Mesendoderm (in vitro differentiated cells): ENCODE results near the gene OPN3.

Experiments used
- DNase-seq: peaks from one replicate; pipeline ENCODE4 v3.0.0; 2013
- H2AK5ac ChIP-seq: 2 replicates; pipeline ENCODE4 v1.6.1; 2013; ENCODE audit warnings: low read length, inconsistent platforms
- H2BK120ac ChIP-seq: 2 replicates; pipeline ENCODE4 v1.6.1; 2013; ENCODE audit warnings: low read depth, mild to moderate bottlenecking, low read length, moderate library complexity, mixed read lengths
- H2BK15ac ChIP-seq: replicated peaks from 2 replicates; pipeline ENCODE4 v1.6.1; 2013; ENCODE audit warnings: low read depth, mild to moderate bottlenecking, moderate library complexity
- H2BK5ac ChIP-seq: 2 replicates; pipeline ENCODE4 v1.6.1; 2013; ENCODE audit warnings: low read length, inconsistent platforms
- H3K18ac ChIP-seq: 2 replicates; pipeline ENCODE4 v1.6.1; 2013; ENCODE audit warnings: mild to moderate bottlenecking, low read length, mixed read lengths
- H3K23ac ChIP-seq: one replicate; pipeline ENCODE4 v1.6.1; 2013; ENCODE audit warnings: low read length
- H3K27ac ChIP-seq: 2 replicates; pipeline ENCODE4 v1.5.1; 2013; ENCODE audit warnings: low read depth, mild to moderate bottlenecking, inconsistent platforms, low read length, moderate library complexity
- H3K27me3 ChIP-seq: 2 replicates; pipeline ENCODE4 v1.6.1; 2013; ENCODE audit warnings: low read length, control low read depth, mild to moderate bottlenecking, inconsistent platforms; ENCODE audit not compliant: insufficient read depth, poor library complexity
- H3K36me3 ChIP-seq: 2 replicates; pipeline ENCODE4 v1.6.1; 2013; ENCODE audit warnings: low read length, inconsistent platforms; ENCODE audit not compliant: control insufficient read depth, insufficient read depth
- H3K4ac ChIP-seq: one replicate; pipeline ENCODE4 v1.6.1; 2013; ENCODE audit warnings: low read depth, mild to moderate bottlenecking, low read length, moderate library complexity
- H3K4me1 ChIP-seq: 2 replicates; pipeline ENCODE4 v1.6.1; 2013; ENCODE audit warnings: low read depth, low read length, inconsistent platforms; ENCODE audit not compliant: control insufficient read depth
- H3K4me2 ChIP-seq: 2 replicates; pipeline ENCODE4 v1.6.1; 2013; ENCODE audit warnings: low read length
- H3K4me3 ChIP-seq: 2 replicates; pipeline ENCODE4 v1.5.1; 2013; ENCODE audit warnings: mild to moderate bottlenecking, low read length
- H3K56ac ChIP-seq: one replicate; pipeline ENCODE4 v1.6.1; 2013; ENCODE audit warnings: low read length
- H3K79me1 ChIP-seq: 2 replicates; pipeline ENCODE4 v1.6.1; 2013; ENCODE audit warnings: low read length, inconsistent platforms
- H3K79me2 ChIP-seq: 2 replicates; pipeline ENCODE4 v1.6.1; 2013; ENCODE audit warnings: mild to moderate bottlenecking, low read length; ENCODE audit not compliant: control insufficient read depth, insufficient read depth
- H3K9ac ChIP-seq: 2 replicates; pipeline ENCODE4 v1.6.1; 2013; ENCODE audit warnings: low read length, inconsistent platforms
- H4K5ac ChIP-seq: one replicate; pipeline ENCODE4 v1.6.1; 2013; ENCODE audit warnings: low read length
- H4K8ac ChIP-seq: one replicate; pipeline ENCODE4 v1.6.1; 2013; ENCODE audit warnings: low read depth, mild to moderate bottlenecking, control low read depth, low read length, moderate library complexity
- WGBS: extraction: QIAGEN DNeasy Blood & Tissue Kit; methylation state at CpG from one replicate; pipeline ENCODE4 v1.1.7; 2013; ENCODE audit warnings: low lambda C conversion rate, missing lambda C conversion rate; ENCODE audit not compliant: insufficient coverage; ENCODE audit errors: extremely low coverage; 5-methylcytosine and 5-hydroxymethylcytosine counted together

OPN3 gene

DNA sequence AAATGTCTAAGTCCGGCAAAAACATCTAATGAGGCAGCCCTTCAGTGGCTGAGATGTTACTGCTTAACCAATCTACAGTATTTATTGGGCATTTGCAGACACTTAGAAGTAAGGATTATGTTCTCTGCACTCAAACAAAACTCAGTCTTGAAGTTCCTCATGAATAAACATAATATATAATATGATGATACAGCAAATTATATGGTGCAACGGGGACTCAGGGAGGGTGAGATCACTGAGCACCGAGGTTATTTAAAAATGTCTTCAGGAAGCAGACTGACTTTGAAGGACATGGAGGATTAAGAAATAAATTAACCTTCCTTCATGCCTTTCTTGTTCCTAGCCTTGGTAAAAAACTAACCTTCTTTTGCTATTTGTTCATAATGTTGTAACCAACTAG is 39.8 kb upstream of the OPN3 start:
- no peak overlapping the region for H3K27ac ChIP-seq
- no CpG with 5 or more reads among the region's 3 CpGs for WGBS

DNA sequence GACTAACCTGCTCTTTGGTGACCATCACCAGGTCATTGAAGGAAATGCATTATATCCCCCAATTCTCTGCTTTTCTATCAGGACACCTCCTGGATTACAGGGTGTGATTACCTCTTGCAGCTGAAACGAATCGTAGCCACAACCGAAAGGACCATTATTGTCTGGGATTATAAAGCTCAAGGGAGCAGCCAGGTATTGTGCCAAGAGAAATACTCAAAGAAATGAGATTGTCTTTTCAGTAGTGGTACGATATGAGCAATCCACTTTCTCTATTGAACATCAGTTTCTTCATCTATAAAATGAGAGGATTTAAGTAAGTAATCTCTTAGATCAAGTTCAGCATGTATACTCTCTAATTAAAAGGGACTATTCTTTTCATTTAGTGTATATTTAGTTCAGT is 39.2 kb upstream of the OPN3 start:
- DNase-seq = no peak
- Histone ChIP-seq H3K79me1 (no peaks in the 10 kb centered on the region), H3K4me3 (no peak overlapping the region), H3K23ac (no peak overlapping the region), H3K4ac (no peak overlapping the region), H3K9ac (no peak overlapping the region), H4K8ac (no peak overlapping the region), H3K36me3 (no peaks in the 10 kb centered on the region), H3K4me1 (no peaks in the 10 kb centered on the region), H3K4me2 (no peak overlapping the region), H4K5ac (no peak overlapping the region), H2AK5ac (no peak overlapping the region), H3K18ac (no peak overlapping the region), H3K27me3 (no peaks in the 10 kb centered on the region), H3K27ac (no peak overlapping the region), H3K56ac (no peak overlapping the region), H3K79me2 (no peaks in the 10 kb centered on the region), H2BK120ac (no peak overlapping the region), H2BK5ac (no peak overlapping the region), H2BK15ac (no peak overlapping the region)
- no CpG with 5 or more reads among the region's 4 CpGs for WGBS

More for the DNA sequence above, 39.8 kb upstream of the OPN3 start:
- Histone ChIP-seq H3K27me3 (no peaks in the 10 kb centered on the region), H3K9ac (no peak overlapping the region), H2BK5ac (no peak overlapping the region), H3K79me2 (no peaks in the 10 kb centered on the region), H3K18ac (no peak overlapping the region), H4K5ac (no peak overlapping the region), H3K4ac (no peak overlapping the region), H3K4me3 (no peak overlapping the region), H3K36me3 (no peaks in the 10 kb centered on the region), H3K23ac (no peak overlapping the region), H2BK15ac (no peak overlapping the region), H2BK120ac (no peak overlapping the region), H3K56ac (no peak overlapping the region), H3K4me2 (no peak overlapping the region), H2AK5ac (no peak overlapping the region), H3K79me1 (no peaks in the 10 kb centered on the region), H3K4me1 (no peaks in the 10 kb centered on the region), H4K8ac (no peak overlapping the region)
- no peak for DNase-seq

DNA sequence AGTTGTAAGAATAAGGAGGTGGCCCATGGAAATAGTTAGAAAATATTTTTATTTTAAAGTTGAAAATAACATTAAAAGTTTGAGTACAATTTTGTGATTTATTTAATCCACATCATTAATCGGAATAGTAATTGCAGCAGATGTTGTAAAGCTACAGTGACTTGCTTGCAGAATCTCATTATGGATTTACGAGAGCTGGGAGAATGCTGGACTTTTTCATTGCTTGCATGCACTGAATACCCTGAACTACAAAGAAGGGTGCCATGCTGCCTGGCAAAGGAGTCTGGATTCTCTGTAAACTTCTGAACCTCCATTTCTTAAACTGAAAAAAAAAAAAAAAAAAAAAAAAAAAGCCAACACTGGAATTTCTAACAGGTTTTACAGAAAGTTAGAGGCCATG is 38.4 kb upstream of the OPN3 start:
- DNase-seq = no peak
- no peak overlapping the region for H3K4ac ChIP-seq
- no peak overlapping the region for H3K23ac ChIP-seq
- no peaks in the 10 kb centered on the region for H3K79me1 ChIP-seq
- no peak overlapping the region for H2BK120ac ChIP-seq
- H4K5ac ChIP-seq = no peak overlapping the region
- H3K4me1 ChIP-seq = no peaks in the 10 kb centered on the region
- no peak overlapping the region for H4K8ac ChIP-seq
- H3K18ac ChIP-seq = no peak overlapping the region
- no peak overlapping the region for H3K4me3 ChIP-seq
- H3K56ac ChIP-seq = no peak overlapping the region
- H3K9ac ChIP-seq = no peak overlapping the region
- no peaks in the 10 kb centered on the region for H3K79me2 ChIP-seq
- H2BK15ac ChIP-seq = no peak overlapping the region
- H3K4me2 ChIP-seq = no peak overlapping the region
- H3K27me3 ChIP-seq = no peaks in the 10 kb centered on the region
- no peaks in the 10 kb centered on the region for H3K36me3 ChIP-seq
- WGBS = 100% methylated on average over 1 of the region's 2 CpGs
- no peak overlapping the region for H3K27ac ChIP-seq
- no peak overlapping the region for H2BK5ac ChIP-seq
- H2AK5ac ChIP-seq = no peak overlapping the region

DNA sequence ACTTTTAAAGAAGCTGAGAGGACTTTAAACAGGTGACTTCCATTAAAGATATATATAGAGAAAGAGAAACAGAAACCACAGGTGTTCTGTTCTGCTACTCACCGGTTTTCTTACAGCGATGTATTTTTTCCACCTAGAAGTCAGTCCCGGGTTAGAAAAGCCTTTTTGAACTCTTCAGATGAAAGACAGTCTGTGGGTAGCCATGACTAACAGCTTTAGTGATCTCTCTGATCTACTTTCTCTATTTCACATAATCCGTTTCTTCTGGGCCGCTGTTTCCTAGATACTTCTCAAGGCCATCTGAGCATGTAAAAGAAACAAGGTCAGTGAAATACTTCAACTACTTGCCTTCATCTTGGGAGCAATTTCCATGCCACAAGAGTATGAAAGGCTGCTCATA is 37.0 kb upstream of the OPN3 start:
- Histone ChIP-seq H4K8ac (no peak overlapping the region), H3K23ac (no peak overlapping the region), H4K5ac (no peak overlapping the region), H2AK5ac (no peak overlapping the region), H2BK5ac (no peak overlapping the region), H3K56ac (no peak overlapping the region), H3K18ac (no peak overlapping the region), H3K4me3 (no peak overlapping the region), H3K27me3 (no peaks in the 10 kb centered on the region), H3K4me1 (no peaks in the 10 kb centered on the region), H3K9ac (no peak overlapping the region), H3K4me2 (no peak overlapping the region), H3K4ac (no peak overlapping the region), H3K36me3 (no peaks in the 10 kb centered on the region), H3K79me2 (no peaks in the 10 kb centered on the region), H2BK15ac (no peak overlapping the region), H3K79me1 (no peaks in the 10 kb centered on the region), H3K27ac (no peak overlapping the region), H2BK120ac (no peak overlapping the region)
- no peak for DNase-seq
- WGBS = no CpG with 5 or more reads among the region's 5 CpGs

DNA sequence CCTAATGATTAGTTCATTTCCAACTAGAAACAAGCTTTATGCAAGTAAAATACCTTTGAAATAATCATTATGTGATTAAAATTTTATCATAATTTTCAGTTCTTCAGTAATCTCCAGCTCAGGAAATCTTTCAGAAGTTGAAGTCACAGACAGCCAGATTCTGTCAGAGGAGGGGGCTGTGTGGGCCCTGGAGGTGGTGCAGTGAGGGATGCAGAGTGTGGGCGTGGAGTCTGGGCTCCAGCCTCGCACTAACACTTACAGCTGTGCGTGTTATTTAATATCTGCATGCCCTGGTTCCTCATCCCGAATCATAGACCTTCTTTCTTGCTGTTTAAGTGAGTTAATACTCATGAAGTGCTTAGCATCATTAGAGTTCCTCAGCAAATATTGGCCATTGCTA is 35.8 kb upstream of the OPN3 start:
- Histone ChIP-seq H3K4me2 (no peak overlapping the region), H3K36me3 (no peaks in the 10 kb centered on the region), H2BK5ac (no peak overlapping the region), H2BK120ac (no peak overlapping the region), H2AK5ac (no peak overlapping the region), H3K4ac (no peak overlapping the region), H3K79me1 (no peaks in the 10 kb centered on the region), H3K23ac (no peak overlapping the region), H4K8ac (no peak overlapping the region), H3K27ac (no peak overlapping the region), H3K27me3 (no peaks in the 10 kb centered on the region), H3K56ac (no peak overlapping the region), H3K18ac (no peak overlapping the region), H3K4me1 (no peaks in the 10 kb centered on the region), H3K4me3 (no peak overlapping the region), H4K5ac (no peak overlapping the region), H2BK15ac (no peak overlapping the region), H3K9ac (no peak overlapping the region), H3K79me2 (no peaks in the 10 kb centered on the region)
- no CpG with 5 or more reads among the region's 4 CpGs for WGBS
- no peak for DNase-seq

DNA sequence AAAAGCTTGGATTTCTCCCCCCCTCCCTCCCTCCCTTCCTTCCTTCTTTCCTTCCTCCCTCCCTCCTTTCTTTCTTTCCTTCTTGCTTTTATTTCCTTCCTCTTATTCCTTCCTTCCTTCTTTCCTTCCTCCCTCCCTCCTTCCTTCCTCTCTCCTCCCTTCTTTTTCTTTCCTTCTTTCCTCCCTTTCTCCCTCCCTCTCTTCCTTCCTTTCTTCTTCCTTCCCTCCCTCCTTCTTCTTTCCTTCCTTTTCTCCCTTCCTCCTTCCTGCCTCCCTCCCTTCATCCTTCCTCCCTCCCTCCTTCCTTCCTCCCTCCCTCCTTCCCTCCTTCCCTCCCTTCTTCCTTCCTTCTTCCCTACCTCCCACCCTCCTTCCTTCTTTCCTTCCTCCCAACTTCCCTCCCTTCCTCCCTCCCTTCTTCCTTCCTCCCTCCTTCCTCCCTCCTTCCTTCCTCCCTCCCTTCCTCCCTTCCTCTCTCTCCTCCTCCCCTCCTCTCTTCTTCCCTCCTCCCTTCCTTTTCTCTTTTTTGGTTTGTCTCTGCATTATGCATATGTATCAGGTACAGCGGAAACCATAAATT is 34.7 kb upstream of the OPN3 start:
- H2AK5ac ChIP-seq = no peak overlapping the region

More for the DNA sequence above, 34.7 kb upstream of the OPN3 start:
- Histone ChIP-seq H4K8ac (no peak overlapping the region), H2BK5ac (no peak overlapping the region), H3K9ac (no peak overlapping the region), H3K4me3 (no peak overlapping the region), H3K56ac (no peak overlapping the region), H4K5ac (no peak overlapping the region), H2BK120ac (no peak overlapping the region), H3K23ac (no peak overlapping the region), H3K4ac (no peak overlapping the region), H3K18ac (no peak overlapping the region), H2BK15ac (no peak overlapping the region), H3K79me2 (no peaks in the 10 kb centered on the region), H3K79me1 (no peaks in the 10 kb centered on the region), H3K4me2 (no peak overlapping the region), H3K27ac (no peak overlapping the region), H3K36me3 (no peaks in the 10 kb centered on the region), H3K27me3 (no peaks in the 10 kb centered on the region), H3K4me1 (no peaks in the 10 kb centered on the region)
- no CpG with 5 or more reads among the region's 1 CpG for WGBS
- no peak for DNase-seq
